K562 (cell line): ENCODE measurements around the gene SERP1. TPM values are rescaled to one million over a fixed set of nuclear protein-coding genes. Genes with fewer than 3 reads are reported as not detected.

Source experiments
- ATAC-seq: fragments of 200-7000 bp; cut with Tn5 transposase; 3 replicates; pipeline ENCODE4 v1.9.1; 2020; ENCODE audit warnings: moderate library complexity
- BruUV-seq: library from RNA; stranded (reverse); fragments of 400-500 nt; replicated peaks from 2 replicates; lab custom pipeline; 2021; lab: Mats Ljungman, UMichigan
- CTCF ChIA-PET: fragments of 300-600 bp; formaldehyde crosslinking; extraction: SDS; loops from one replicate; lab custom pipeline; 2021; ENCODE audit warnings: low intra/inter-chr PET ratio; lab: Yijun Ruan, JAX
- POLR2A ChIA-PET: fragments of 300-600, 350-650 bp; sonication (Branson Sonifier 250); formaldehyde crosslinking; extraction: SDS; loops from one replicate; lab custom pipeline; 2021; ENCODE audit warnings: antibody characterized with exemption, inconsistent platforms; lab: Yijun Ruan, JAX
- DNase-seq, 4 experiments: peaks; one replicate each; pipeline versions ENCODE4 v3.0.0 to v3.0.0-alpha.2; 2011 to 2018; ENCODE audit warnings: low spot score in 3 of 4, mixed read lengths in 3 of 4; ENCODE audit errors: extremely low read depth in 1 of 4
- FAIRE-seq: peaks from 2 replicates; lab custom pipeline; 2011; peaks lifted over from hg19 to GRCh38; lab: Jason Lieb, UNC
- H2AFZ ChIP-seq: 2 replicates; pipeline ENCODE4 v1.6.0; 2011; ENCODE audit warnings: low read depth, low read length, control low read depth, inconsistent platforms
- H3K27ac ChIP-seq: fragments of 200-600 bp; 3 replicates; pipeline ENCODE4 v1.8.0; 2011; ENCODE audit warnings: low read depth, mild to moderate bottlenecking, control low read depth, inconsistent platforms, low read length, moderate library complexity, mixed read lengths; ENCODE audit errors: extremely low read depth
- H3K27me3 ChIP-seq, 2 experiments: fragments of 300-600 bp in 1 of 2; 2 replicates in 1 of 2; 3 replicates in 1 of 2; pipeline versions ENCODE4 v1.6.0 to v1.8.0; 2011; ENCODE audit warnings: inconsistent platforms in 2 of 2, low read length in 2 of 2, mild to moderate bottlenecking in 1 of 2, mixed read lengths in 1 of 2, moderate library complexity in 1 of 2; ENCODE audit not compliant: control insufficient read depth in 2 of 2, insufficient read depth in 2 of 2
- H3K36me3 ChIP-seq: fragments of 300-600 bp; 3 replicates; pipeline ENCODE4 v1.8.0; 2011; ENCODE audit warnings: mild to moderate bottlenecking, low read length, inconsistent platforms; ENCODE audit not compliant: control insufficient read depth, insufficient read depth
- H3K4me1 ChIP-seq, 2 experiments: fragments of 200-600 bp in 1 of 2; replicated peaks in 1 of 2; 2 replicates in 1 of 2; 3 replicates in 1 of 2; pipeline versions ENCODE4 v1.5.1 to v1.8.0; 2011; ENCODE audit warnings: inconsistent platforms in 2 of 2, low read length in 2 of 2, mild to moderate bottlenecking in 1 of 2, mixed read lengths in 1 of 2, moderate library complexity in 1 of 2; ENCODE audit not compliant: control insufficient read depth in 2 of 2, insufficient read depth in 2 of 2
- H3K4me2 ChIP-seq: 2 replicates; pipeline ENCODE4 v1.6.1; 2011; ENCODE audit warnings: low read length, control low read depth, inconsistent platforms, mixed read lengths; ENCODE audit not compliant: insufficient read depth
- H3K4me3 ChIP-seq: fragments of 200-600 bp; sonication (generic), shearing (Covaris generic); 2 replicates; pipeline ENCODE4 v1.5.1; 2016; ENCODE audit warnings: control low read depth, inconsistent platforms
- H3K79me2 ChIP-seq: fragments of 200-600 bp; 3 replicates; pipeline ENCODE4 v1.8.0; 2011; ENCODE audit warnings: low read length, inconsistent platforms; ENCODE audit not compliant: control insufficient read depth, insufficient read depth
- H3K9ac ChIP-seq, 2 experiments: 2 replicates each; pipeline versions ENCODE4 v1.6.0 to v1.6.1; 2011; ENCODE audit warnings: low read depth in 2 of 2, low read length in 2 of 2, control low read depth in 1 of 2, inconsistent platforms in 1 of 2, mild to moderate bottlenecking in 1 of 2, mixed read lengths in 1 of 2; ENCODE audit not compliant: insufficient read depth in 1 of 2
- H3K9me1 ChIP-seq: one replicate; pipeline ENCODE4 v1.6.0; 2011; ENCODE audit warnings: inconsistent platforms, mild to moderate bottlenecking, low read length, moderate library complexity; ENCODE audit not compliant: control insufficient read depth, insufficient read depth
- H3K9me3 ChIP-seq: replicated peaks from 2 replicates; pipeline ENCODE4 v1.5.1; 2011; ENCODE audit warnings: low read depth, low read length, inconsistent platforms; ENCODE audit not compliant: control insufficient read depth, insufficient read depth
- H4K20me1 ChIP-seq: replicated peaks from 2 replicates; pipeline ENCODE4 v1.6.1; 2011; ENCODE audit warnings: low read length, inconsistent platforms, mixed read lengths; ENCODE audit not compliant: control insufficient read depth, insufficient read depth
- CTCFL ChIP-seq: IDR thresholded peaks from 2 replicates; pipeline ENCODE4 v1.6.1; 2011; ENCODE audit warnings: borderline replicate concordance, low read depth, mild to moderate bottlenecking, moderate library complexity, low read length; ENCODE audit not compliant: insufficient read depth, poor library complexity, severe bottlenecking
- DNMT1 ChIP-seq: fragments of 450-650 bp; IDR thresholded peaks from 2 replicates; pipeline ENCODE4 v1.6.1; 2016; ENCODE audit warnings: antibody characterized with exemption, mild to moderate bottlenecking
- EP400 ChIP-seq: fragments of 450-650 bp; IDR thresholded peaks from 2 replicates; pipeline ENCODE4 v1.6.1; 2017; ENCODE audit warnings: antibody characterized with exemption, mild to moderate bottlenecking, moderate library complexity
- GTF2A2 ChIP-seq: IDR thresholded peaks from 2 replicates; pipeline ENCODE4 v1.6.1; 2016; ENCODE audit warnings: mild to moderate bottlenecking, missing genetic modification characterization, missing compliant biosample characterization
- KLF10 ChIP-seq: fragments of 250-450 bp; sonication (Bioruptor Pico); IDR thresholded peaks from 2 replicates; pipeline ENCODE4 v1.6.1; 2021; ENCODE audit warnings: matching md5 sums
- PHF8 ChIP-seq: fragments of 200-600 bp; sonication (generic); IDR thresholded peaks from 2 replicates; pipeline ENCODE4 v1.6.1; 2012; ENCODE audit warnings: mixed run types, mild to moderate bottlenecking, inconsistent platforms, low read length, moderate library complexity, borderline replicate concordance
- RNF2 ChIP-seq: sonication (generic); IDR thresholded peaks from 2 replicates; pipeline ENCODE4 v1.6.1; 2016
- TCF7L2 ChIP-seq: fragments of 150-350 bp; IDR thresholded peaks from 2 replicates; pipeline ENCODE4 v1.6.1; 2016; ENCODE audit warnings: low read depth, mild to moderate bottlenecking, low read length, moderate library complexity
- ZNF224 ChIP-seq: sonication (generic); formaldehyde crosslinking; IDR thresholded peaks from 2 replicates; pipeline ENCODE4 v1.8.0; 2022; ENCODE audit warnings: mild to moderate bottlenecking, missing genetic modification reagents
- WGBS: fragments of 100-300 bp; shearing (Covaris generic); methylation state at CpG from one replicate; pipeline ENCODE4 v1.1.6; 2016; ENCODE audit warnings: low coverage, mixed read lengths; ENCODE audit not compliant: insufficient coverage; ENCODE audit errors: missing lambda C conversion rate; 5-methylcytosine and 5-hydroxymethylcytosine counted together
- in situ Hi-C: fragments of 300-500 bp; cut with MboI; formaldehyde crosslinking; loops from 4 replicates; pipeline ENCODE4 v1.15.0; 2018; ENCODE audit warnings: inconsistent platforms, mixed read lengths
- intact Hi-C: fragments of 100-400 bp; cut with micrococcal nuclease; formaldehyde crosslinking; loops from 2 replicates; pipeline ENCODE4 v1.14.2; 2022
- polyA plus RNA-seq, 8 experiments: library from polyadenylated mRNA; depleted of rRNA in 4 of 8; stranded (reverse) in 5 of 8; unstranded in 3 of 8; fragments of >200 nt; fragmentation: Nextera tagmentation in 2 of 8; fragmentation: Illumina TruSeq in 1 of 8; extraction: Ambion mirVana in 2 of 8; extraction: Trizol in 1 of 8; gene quantifications; 2 replicates each; pipeline versions ENCODE4 v1.2.1 to v1.2.3, GENCODE V29; 2011 to 2014; ENCODE audit warnings: inconsistent platforms in 1 of 8, missing spikeins in 1 of 8
- total RNA-seq, 7 experiments: library from RNA; depleted of rRNA in 6 of 7; stranded (reverse); fragments of >200 nt in 6 of 7; fragmentation: Illumina TruSeq in 2 of 7; extraction: Trizol in 2 of 7; gene quantifications; 2 replicates each; pipeline versions ENCODE4 v1.2.1 to v1.2.3, GENCODE V29; 2011 to 2021; ENCODE audit warnings: low replicate concordance in 1 of 7
- TF ChIP-seq, protein P1 (sequence below): fragments of 450-650 bp; formaldehyde crosslinking; IDR thresholded peaks from 2 replicates; pipeline ENCODE4 v1.4.0; 2020; ENCODE audit warnings: mild to moderate bottlenecking, mixed read lengths
- TF ChIP-seq, protein P2 (sequence below): fragments of 250-450 bp; sonication (Bioruptor Pico); IDR thresholded peaks from 2 replicates; pipeline ENCODE4 v1.4.0; 2020; ENCODE audit warnings: borderline replicate concordance

SERP1 gene
- total and polyA plus RNA-seq, 9 of the 15 experiments (the other 6 are each of a cell fraction or from before 2014, with no cell fraction given), result 38.6 to 443 (median 121) TPM

DNA sequence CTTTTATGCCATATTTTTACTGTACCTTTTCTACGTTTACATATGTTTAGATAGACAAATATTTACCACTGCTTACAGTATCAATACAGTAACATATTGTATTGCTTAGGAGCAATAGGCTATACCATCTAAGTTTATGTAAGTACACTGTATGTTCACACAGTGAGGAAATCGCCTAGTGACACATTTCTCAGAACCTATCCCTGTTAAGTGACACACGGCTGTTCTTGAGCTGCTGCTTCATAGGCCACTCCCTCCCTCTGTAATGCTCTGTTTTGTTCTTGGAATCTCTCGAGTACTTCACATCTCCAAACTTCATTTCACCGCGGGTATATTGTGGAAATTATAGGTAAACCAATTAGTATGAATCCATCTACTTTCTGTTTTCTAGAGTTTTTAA lies 43.5 kb upstream of the SERP1 start:
- Histone ChIP-seq H3K27me3 (no peaks in the 10 kb centered on the region), H3K36me3 (peaks cover 34% of the 10 kb centered on the region; the same call in 2 of the 3 replicates), H3K27ac (peak overlapping the region; percentile 28; the same call in 2 of the 3 replicates), H3K4me2 (peak overlapping the region; percentile 39), H3K9me3 (no peaks in the 10 kb centered on the region), H3K4me1 (peaks cover 0 to 10% of the 10 kb centered on the region in 2 experiments; a peak in 2 of 5 replicates), H3K4me3 (no peak overlapping the region), H3K9me1 (no peaks in the 10 kb centered on the region), H4K20me1 (0 out of 2 replicates have a peak, but pooled peaks cover 6% of the 10 kb centered on the region), H3K79me2 (peaks cover 77% of the 10 kb centered on the region), H2AFZ (peak overlapping the region; percentile 25), H3K9ac (peak overlapping the region in 1 of 2 experiments; percentile 30; a peak in 1 of 4 replicates)
- BruUV-seq, result no TSS peak
- ChIA-PET CTCF (no interaction called here), POLR2A (interaction anchor here (0.6 to 1.4 kb wide), 8 partner anchors 9 to 520 kb away, joined by 3 to 7 read pairs (median 4); partner anchors contain the start of gene SIAH2)
- FAIRE-seq, result peak; percentile 42
- DNase-seq, result peak in 2 of 4 experiments; percentile 25 to 55
- ATAC-seq, result peak; percentile 80
- 25% methylated on average over 6 of the region's 6 CpGs for WGBS
- intact Hi-C loops (no loop called here), in situ Hi-C loops (no loop called here)
- TF ChIP-seq TCF7L2 (no peak), CTCFL (no peak), PHF8 (no peak), EP400 (no peak), GTF2A2 (no peak), DNMT1 (no peak), ZNF224 (CRISPR knock-in tag) (no peak), RNF2 (no peak), KLF10 (CRISPR knock-in tag) (no peak)
- TF ChIP-seq, protein P1, sequence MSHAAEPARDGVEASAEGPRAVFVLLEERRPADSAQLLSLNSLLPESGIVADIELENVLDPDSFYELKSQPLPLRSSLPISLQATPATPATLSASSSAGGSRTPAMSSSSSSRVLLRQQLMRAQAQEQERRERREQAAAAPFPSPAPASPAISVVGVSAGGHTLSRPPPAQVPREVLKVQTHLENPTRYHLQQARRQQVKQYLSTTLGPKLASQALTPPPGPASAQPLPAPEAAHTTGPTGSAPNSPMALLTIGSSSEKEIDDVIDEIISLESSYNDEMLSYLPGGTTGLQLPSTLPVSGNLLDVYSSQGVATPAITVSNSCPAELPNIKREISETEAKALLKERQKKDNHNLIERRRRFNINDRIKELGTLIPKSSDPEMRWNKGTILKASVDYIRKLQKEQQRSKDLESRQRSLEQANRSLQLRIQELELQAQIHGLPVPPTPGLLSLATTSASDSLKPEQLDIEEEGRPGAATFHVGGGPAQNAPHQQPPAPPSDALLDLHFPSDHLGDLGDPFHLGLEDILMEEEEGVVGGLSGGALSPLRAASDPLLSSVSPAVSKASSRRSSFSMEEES, result no peak
- TF ChIP-seq, protein P2, sequence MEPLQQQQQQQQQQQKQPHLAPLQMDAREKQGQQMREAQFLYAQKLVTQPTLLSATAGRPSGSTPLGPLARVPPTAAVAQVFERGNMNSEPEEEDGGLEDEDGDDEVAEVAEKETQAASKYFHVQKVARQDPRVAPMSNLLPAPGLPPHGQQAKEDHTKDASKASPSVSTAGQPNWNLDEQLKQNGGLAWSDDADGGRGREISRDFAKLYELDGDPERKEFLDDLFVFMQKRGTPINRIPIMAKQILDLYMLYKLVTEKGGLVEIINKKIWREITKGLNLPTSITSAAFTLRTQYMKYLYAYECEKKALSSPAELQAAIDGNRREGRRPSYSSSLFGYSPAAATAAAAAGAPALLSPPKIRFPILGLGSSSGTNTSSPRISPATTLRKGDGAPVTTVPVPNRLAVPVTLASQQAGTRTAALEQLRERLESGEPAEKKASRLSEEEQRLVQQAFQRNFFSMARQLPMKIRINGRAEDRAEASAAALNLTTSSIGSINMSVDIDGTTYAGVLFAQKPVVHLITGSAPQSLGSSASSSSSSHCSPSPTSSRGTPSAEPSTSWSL (CRISPR knock-in tag), result no peak
